Tibial artery (tissue), 4 donors: Measurements from ENCODE around the gene GDPD2.

Experiments
- DNase-seq, 2 donors: peaks; one replicate each; pipeline ENCODE4 v3.0.0-alpha.2; 2019
- H3K27ac ChIP-seq, 2 donors: fragments of 200-600 bp; sonication (generic) in 1 of 2; 1 replicate in 1 of 2; 2 replicates in 1 of 2; pipeline ENCODE4 v1.5.1; 2018 to 2019; ENCODE audit warnings: mild to moderate bottlenecking in 1 of 2
- H3K27me3 ChIP-seq, 2 donors: fragments of 200-600 bp; sonication (generic) in 1 of 2; one replicate each; pipeline versions ENCODE4 v1.5.1 to v1.6.0; 2016 to 2019
- H3K36me3 ChIP-seq, 3 donors: fragments of 200-600 bp; sonication (generic) in 2 of 3; one replicate each; pipeline ENCODE4 v1.5.1; 2016 to 2019; ENCODE audit warnings: mild to moderate bottlenecking in 2 of 3
- H3K4me1 ChIP-seq, 4 donors: fragments of 200-600 bp; sonication (generic) in 2 of 4; 1 replicate in 3 of 4; 2 replicates in 1 of 4; pipeline ENCODE4 v1.5.1; 2016 to 2019
- H3K4me3 ChIP-seq, 2 donors: fragments of 200-600 bp; sonication (generic) in 1 of 2; 1 replicate in 1 of 2; 2 replicates in 1 of 2; pipeline ENCODE4 v1.5.1; 2018 to 2019; ENCODE audit warnings: mild to moderate bottlenecking in 2 of 2
- H3K9me3 ChIP-seq, 3 donors: fragments of 200-600 bp; sonication (generic) in 1 of 3; one replicate each; pipeline ENCODE4 v1.5.1; 2016 to 2019
- CTCF ChIP-seq, 2 experiments: fragments of 200-600 bp in 1 of 2; fragments of 450-650 bp in 1 of 2; IDR thresholded peaks; one replicate each; pipeline ENCODE4 v1.5.1; 2017 to 2019; ENCODE audit warnings: antibody characterized with exemption in 2 of 2, mild to moderate bottlenecking in 1 of 2, moderate library complexity in 1 of 2
- intact Hi-C: fragments of 100-400 bp; cut with DNase I; formaldehyde crosslinking; loops from one replicate; pipeline ENCODE4 v1.15.0; 2023; ENCODE audit warnings: low total_unique reads

GDPD2 gene

GRCh38 chrX:70466968-70467367 lies 43.9 kb downstream of the GDPD2 start:
- no peaks in the 10 kb centered on the region for H3K27me3 ChIP-seq
- H3K27ac ChIP-seq = no peak overlapping the region
- H3K9me3 ChIP-seq = no peaks in the 10 kb centered on the region
- H3K36me3 ChIP-seq = no peaks in the 10 kb centered on the region
- TF ChIP-seq CTCF (IDR thresholded peaks at IDR 0.05) = no peak
- no peak for DNase-seq
- no peak overlapping the region for H3K4me3 ChIP-seq
- no peaks in the 10 kb centered on the region for H3K4me1 ChIP-seq
- intact Hi-C loops = no loop called here

- H3K9me3 ChIP-seq = no peaks in the 10 kb centered on the region
- H3K4me3 ChIP-seq = no peak overlapping the region
- no peak overlapping the region for H3K27ac ChIP-seq
- intact Hi-C loops = no loop called here
- no peaks in the 10 kb centered on the region for H3K27me3 ChIP-seq
- TF ChIP-seq CTCF (IDR thresholded peaks at IDR 0.05) = no peak
- no peaks in the 10 kb centered on the region for H3K36me3 ChIP-seq
- no peak for DNase-seq
- H3K4me1 ChIP-seq = no peaks in the 10 kb centered on the region
Measured at GRCh38 chrX:70468709-70469108, 45.6 kb downstream of the GDPD2 start.

GRCh38 chrX:70470850-70471289 lies 47.8 kb downstream of the GDPD2 start:
- Histone ChIP-seq H3K36me3 (no peaks in the 10 kb centered on the region), H3K9me3 (no peaks in the 10 kb centered on the region), H3K27ac (no peak overlapping the region), H3K4me3 (no peak overlapping the region), H3K4me1 (no peaks in the 10 kb centered on the region), H3K27me3 (no peaks in the 10 kb centered on the region)
- no peak for DNase-seq
- TF ChIP-seq CTCF (IDR thresholded peaks at IDR 0.05) = no peak
- intact Hi-C loops = no loop called here

GRCh38 chrX:70476166-70476933 lies 53.2 kb downstream of the GDPD2 start:
- no peak overlapping the region for H3K4me3 ChIP-seq
- H3K27ac ChIP-seq = peak overlapping the region; percentile 79 to 80
- no peak for TF ChIP-seq CTCF (IDR thresholded peaks at IDR 0.05)
- H3K36me3 ChIP-seq = no peaks in the 10 kb centered on the region
- no peak for DNase-seq
- peaks cover 0 to 51% (median 22%) of the 10 kb centered on the region in 4 donors for H3K4me1 ChIP-seq
- intact Hi-C loops = no loop called here
- no peaks in the 10 kb centered on the region for H3K9me3 ChIP-seq
- H3K27me3 ChIP-seq = no peaks in the 10 kb centered on the region

GRCh38 chrX:70476934-70477733 lies 54.0 kb downstream of the GDPD2 start:
- H3K4me1 ChIP-seq = peaks cover 0 to 59% (median 22%) of the 10 kb centered on the region in 4 donors
- no peaks in the 10 kb centered on the region for H3K27me3 ChIP-seq
- peak overlapping the region; percentile 79 to 80 for H3K27ac ChIP-seq
- H3K4me3 ChIP-seq = peak overlapping the region in 1 of 2 donors; percentile 12
- no peak for TF ChIP-seq CTCF (IDR thresholded peaks at IDR 0.05)
- H3K36me3 ChIP-seq = no peaks in the 10 kb centered on the region
- no peaks in the 10 kb centered on the region for H3K9me3 ChIP-seq
- DNase-seq = peak; percentile 52 to 73
- intact Hi-C loops = no loop called here
